NCI-H526 (cell line): ENCODE data around the gene FAM24A.

Source experiments
- DNase-seq, 2 experiments: peaks; one replicate each; lab custom pipeline; 2025; lab: John Stamatoyannopoulos, UW

Gene FAM24A

GRCh38 chr10:122931088-122931906, 20.9 kb downstream of the FAM24A start:
- DNase-seq = peak in 1 of 2 experiments; percentile 6

- DNase-seq = no peak
Observed at GRCh38 chr10:122939133-122939855, 28.9 kb downstream of the FAM24A start.

GRCh38 chr10:122939856-122940543, 29.6 kb downstream of the FAM24A start:
- DNase-seq = no peak

GRCh38 chr10:122949296-122949695, 38.9 kb downstream of the FAM24A start:
- DNase-seq = no peak

- DNase-seq = peak; percentile 94 to 96
Observed at GRCh38 chr10:122953902-122954730, 43.7 kb downstream of the FAM24A start, which contains the start of gene C10orf88. Gene C10orf88, minus strand, starts transcription at chr10:122954227. Its CDS starts 49 bp downstream, at chr10:122954178.

- no peak for DNase-seq
Observed at GRCh38 chr10:122954731-122955050, 44.3 kb downstream of the FAM24A start.

GRCh38 chr10:122955892-122956291, 45.5 kb downstream of the FAM24A start:
- DNase-seq = no peak

GRCh38 chr10:122957474-122957873, 47.1 kb downstream of the FAM24A start:
- no peak for DNase-seq

- DNase-seq = no peak
Observed at GRCh38 chr10:122962405-122962804, 52.0 kb downstream of the FAM24A start.
